ENCODE measurements around the gene CAV2.
A peak's percentile ranks its signal among the peaks of the same experiment; 100 is the strongest.

The CAV2 gene

GRCh38 chr7:116487907-116488521 lies 11.5 kb upstream of the CAV2 start:
- Histone ChIP-seq H3K4me1 (ENCODE audit: insufficient read depth, poor library complexity, severe bottlenecking) (peaks cover 3% of the 10 kb centered on the region), H3K9me3 (ENCODE audit: severe bottlenecking) (no peaks in the 10 kb centered on the region), H3K36me3 (ENCODE audit: low read depth) (no peaks in the 10 kb centered on the region), H3K4me3 (ENCODE audit: severe bottlenecking) (no peak overlapping the region), H3K27me3 (ENCODE audit: insufficient read depth, poor library complexity, severe bottlenecking) (no peaks in the 10 kb centered on the region), H3K27ac (ENCODE audit: poor library complexity, severe bottlenecking) (no peak overlapping the region)
- ATAC-seq (ENCODE audit: low read depth), result no peak
- no peak for DNase-seq (ENCODE audit: low spot score)
- TF ChIP-seq CTCF (IDR thresholded peaks at IDR 0.05; ENCODE audit: poor library complexity, severe bottlenecking), result peak; percentile 8

- Histone ChIP-seq H3K27me3 (ENCODE audit: insufficient read depth, poor library complexity, severe bottlenecking) (no peaks in the 10 kb centered on the region), H3K9me3 (ENCODE audit: severe bottlenecking) (no peaks in the 10 kb centered on the region), H3K4me3 (ENCODE audit: severe bottlenecking) (no peak overlapping the region), H3K27ac (ENCODE audit: poor library complexity, severe bottlenecking) (no peak overlapping the region), H3K4me1 (ENCODE audit: insufficient read depth, poor library complexity, severe bottlenecking) (peaks cover 3% of the 10 kb centered on the region), H3K36me3 (ENCODE audit: low read depth) (no peaks in the 10 kb centered on the region)
- no peak for ATAC-seq (ENCODE audit: low read depth)
- TF ChIP-seq CTCF (IDR thresholded peaks at IDR 0.05; ENCODE audit: poor library complexity, severe bottlenecking), result no peak
- DNase-seq (ENCODE audit: low spot score), result no peak
Observed at GRCh38 chr7:116490351-116490750, 9.2 kb upstream of the CAV2 start.

GRCh38 chr7:116491887-116492653 lies 7.5 kb upstream of the CAV2 start:
- H3K27ac ChIP-seq (ENCODE audit: poor library complexity, severe bottlenecking), result no peak overlapping the region
- no peak for TF ChIP-seq CTCF (IDR thresholded peaks at IDR 0.05; ENCODE audit: poor library complexity, severe bottlenecking)
- no peak for ATAC-seq (ENCODE audit: low read depth)
- peaks cover 10% of the 10 kb centered on the region for H3K4me1 ChIP-seq (ENCODE audit: insufficient read depth, poor library complexity, severe bottlenecking)
- no peak for DNase-seq (ENCODE audit: low spot score)
- H3K9me3 ChIP-seq (ENCODE audit: severe bottlenecking), result no peaks in the 10 kb centered on the region
- no peaks in the 10 kb centered on the region for H3K36me3 ChIP-seq (ENCODE audit: low read depth)
- H3K4me3 ChIP-seq (ENCODE audit: severe bottlenecking), result no peak overlapping the region
- no peaks in the 10 kb centered on the region for H3K27me3 ChIP-seq (ENCODE audit: insufficient read depth, poor library complexity, severe bottlenecking)

- no peak for TF ChIP-seq CTCF (IDR thresholded peaks at IDR 0.05; ENCODE audit: poor library complexity, severe bottlenecking)
- H3K36me3 ChIP-seq (ENCODE audit: low read depth), result no peaks in the 10 kb centered on the region
- DNase-seq (ENCODE audit: low spot score) (no peak), ATAC-seq (ENCODE audit: low read depth) (no peak)
- peaks cover 13% of the 10 kb centered on the region for H3K4me1 ChIP-seq (ENCODE audit: insufficient read depth, poor library complexity, severe bottlenecking)
- H3K4me3 ChIP-seq (ENCODE audit: severe bottlenecking), result no peak overlapping the region
- no peak overlapping the region for H3K27ac ChIP-seq (ENCODE audit: poor library complexity, severe bottlenecking)
- no peaks in the 10 kb centered on the region for H3K27me3 ChIP-seq (ENCODE audit: insufficient read depth, poor library complexity, severe bottlenecking)
- no peaks in the 10 kb centered on the region for H3K9me3 ChIP-seq (ENCODE audit: severe bottlenecking)
Observed at GRCh38 chr7:116492654-116493109, 6.9 kb upstream of the CAV2 start.

- TF ChIP-seq CTCF (IDR thresholded peaks at IDR 0.05; ENCODE audit: poor library complexity, severe bottlenecking), result no peak
Observed at GRCh38 chr7:116493449-116493848, 6.1 kb upstream of the CAV2 start.

More at GRCh38 chr7:116493449-116493848, 6.1 kb upstream of the CAV2 start:
- DNase-seq (ENCODE audit: low spot score), result no peak
- H3K36me3 ChIP-seq (ENCODE audit: low read depth), result no peaks in the 10 kb centered on the region
- no peak overlapping the region for H3K27ac ChIP-seq (ENCODE audit: poor library complexity, severe bottlenecking)
- H3K4me3 ChIP-seq (ENCODE audit: severe bottlenecking), result no peak overlapping the region
- H3K4me1 ChIP-seq (ENCODE audit: insufficient read depth, poor library complexity, severe bottlenecking), result peaks cover 18% of the 10 kb centered on the region
- H3K9me3 ChIP-seq (ENCODE audit: severe bottlenecking), result no peaks in the 10 kb centered on the region
- no peaks in the 10 kb centered on the region for H3K27me3 ChIP-seq (ENCODE audit: insufficient read depth, poor library complexity, severe bottlenecking)
- no peak for ATAC-seq (ENCODE audit: low read depth)

Data from RWPE2 (cell line).